CD4-positive, alpha-beta T cell treated with Interleukin-2 at 100 ng/mL for 4 hours (primary cell): ENCODE data around the gene TMEM198.

Experiments
- DNase-seq: peaks from one replicate; pipeline ENCODE4 v3.0.0-alpha.2; 2020; ENCODE audit warnings: low spot score

Gene TMEM198

DNA sequence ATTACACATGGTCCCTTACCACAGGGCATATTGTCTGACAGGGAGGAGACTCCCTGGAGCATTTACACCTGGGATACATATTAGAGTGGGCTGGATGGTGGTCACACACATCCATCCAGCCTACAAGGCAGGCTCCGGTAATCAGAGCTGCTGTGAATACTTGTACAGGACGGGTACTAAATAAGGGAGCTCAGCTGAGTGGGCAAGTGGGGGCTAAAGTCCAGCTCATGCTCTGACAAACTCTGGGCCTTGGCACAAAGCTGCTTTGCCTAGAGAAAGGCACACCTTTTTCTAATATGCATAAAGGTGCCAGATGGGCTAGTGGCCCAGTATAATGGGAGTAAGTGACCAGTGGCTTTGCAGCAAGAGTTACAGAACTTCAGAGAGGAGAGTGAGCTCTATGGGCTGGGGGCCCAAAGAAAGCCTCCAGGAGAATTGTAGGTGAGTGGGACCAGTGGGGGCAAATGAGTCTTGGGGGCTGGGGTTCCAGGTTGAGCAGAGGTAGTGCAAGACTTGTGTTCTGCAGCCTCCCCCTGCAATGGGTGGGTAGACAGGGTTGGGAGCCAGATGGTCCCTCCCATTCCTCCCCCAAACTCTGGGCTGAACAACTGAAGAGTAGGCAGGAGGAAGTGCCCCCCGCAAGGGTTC is 1.6 kb downstream of the TMEM198 start:
- no peak for DNase-seq

DNA sequence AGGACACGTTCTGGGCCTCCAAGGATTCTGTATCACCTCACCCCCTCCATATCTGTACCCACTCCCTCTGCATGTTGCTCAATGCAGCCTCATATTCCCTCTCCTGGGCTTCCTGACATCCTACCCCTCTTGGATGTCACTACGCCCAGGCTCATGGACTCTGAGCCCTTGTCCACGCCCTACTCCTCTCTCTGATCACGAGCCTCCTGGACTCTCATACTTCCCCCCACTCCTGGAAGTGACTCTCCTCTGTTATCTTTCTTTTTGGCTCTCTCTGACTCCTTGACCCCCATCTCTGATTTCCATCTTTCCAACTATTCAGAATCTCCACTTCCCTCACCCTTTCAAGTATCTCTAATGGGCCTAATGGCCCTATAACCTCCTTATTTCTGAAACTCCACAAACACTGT is 2.1 kb downstream of the TMEM198 start:
- no peak for DNase-seq

DNA sequence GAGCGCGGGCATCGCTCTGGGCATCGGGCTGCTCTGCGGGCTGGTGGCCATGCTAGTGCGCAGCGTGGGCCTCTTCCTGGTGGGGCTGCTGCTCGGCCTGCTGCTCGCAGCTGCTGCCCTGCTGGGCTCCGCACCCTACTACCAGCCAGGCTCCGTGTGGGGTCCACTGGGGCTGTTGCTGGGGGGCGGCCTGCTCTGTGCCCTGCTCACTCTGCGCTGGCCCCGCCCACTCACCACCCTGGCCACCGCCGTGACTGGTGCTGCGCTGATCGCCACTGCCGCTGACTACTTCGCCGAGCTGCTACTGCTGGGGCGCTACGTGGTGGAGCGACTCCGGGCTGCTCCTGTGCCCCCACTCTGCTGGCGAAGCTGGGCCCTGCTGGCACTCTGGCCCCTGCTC is 3.8 kb downstream of the TMEM198 start:
- DNase-seq, result no peak

DNA sequence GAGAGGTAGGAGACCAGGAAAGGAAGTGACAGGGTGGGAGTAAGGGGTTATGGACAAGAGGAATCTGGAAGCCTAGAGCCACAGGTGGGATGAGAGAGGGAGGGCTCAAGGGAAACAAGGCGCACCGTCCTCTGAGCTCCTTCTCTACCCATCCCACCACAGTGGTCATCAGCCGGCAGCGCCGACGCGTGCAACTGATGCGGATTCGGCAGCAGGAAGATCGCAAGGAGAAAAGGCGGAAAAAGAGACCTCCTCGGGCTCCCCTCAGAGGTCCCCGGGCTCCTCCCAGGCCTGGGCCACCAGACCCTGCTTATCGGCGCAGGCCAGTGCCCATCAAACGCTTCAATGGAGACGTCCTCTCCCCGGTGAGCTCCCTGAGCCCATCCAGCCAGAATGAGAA is 5.2 kb downstream of the TMEM198 start:
- DNase-seq, result no peak

DNA sequence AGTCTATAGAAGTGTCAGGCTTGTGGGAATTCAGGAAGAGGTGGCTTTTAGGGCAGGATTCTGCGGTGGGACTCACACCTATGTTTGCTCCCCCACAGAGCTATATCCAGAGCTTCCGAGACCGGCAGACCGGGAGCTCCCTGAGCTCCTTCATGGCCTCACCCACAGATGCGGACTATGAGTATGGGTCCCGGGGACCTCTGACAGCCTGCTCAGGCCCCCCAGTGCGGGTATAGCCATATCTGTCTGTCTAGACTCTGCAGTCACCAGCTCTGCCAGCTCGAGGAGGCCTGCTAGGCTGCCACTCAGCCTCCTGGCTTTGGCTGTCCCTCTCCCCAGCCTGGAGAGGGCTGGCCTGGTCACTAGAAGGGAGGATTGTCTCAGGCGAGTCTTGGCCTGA is 5.8 kb downstream of the TMEM198 start:
- no peak for DNase-seq

DNA sequence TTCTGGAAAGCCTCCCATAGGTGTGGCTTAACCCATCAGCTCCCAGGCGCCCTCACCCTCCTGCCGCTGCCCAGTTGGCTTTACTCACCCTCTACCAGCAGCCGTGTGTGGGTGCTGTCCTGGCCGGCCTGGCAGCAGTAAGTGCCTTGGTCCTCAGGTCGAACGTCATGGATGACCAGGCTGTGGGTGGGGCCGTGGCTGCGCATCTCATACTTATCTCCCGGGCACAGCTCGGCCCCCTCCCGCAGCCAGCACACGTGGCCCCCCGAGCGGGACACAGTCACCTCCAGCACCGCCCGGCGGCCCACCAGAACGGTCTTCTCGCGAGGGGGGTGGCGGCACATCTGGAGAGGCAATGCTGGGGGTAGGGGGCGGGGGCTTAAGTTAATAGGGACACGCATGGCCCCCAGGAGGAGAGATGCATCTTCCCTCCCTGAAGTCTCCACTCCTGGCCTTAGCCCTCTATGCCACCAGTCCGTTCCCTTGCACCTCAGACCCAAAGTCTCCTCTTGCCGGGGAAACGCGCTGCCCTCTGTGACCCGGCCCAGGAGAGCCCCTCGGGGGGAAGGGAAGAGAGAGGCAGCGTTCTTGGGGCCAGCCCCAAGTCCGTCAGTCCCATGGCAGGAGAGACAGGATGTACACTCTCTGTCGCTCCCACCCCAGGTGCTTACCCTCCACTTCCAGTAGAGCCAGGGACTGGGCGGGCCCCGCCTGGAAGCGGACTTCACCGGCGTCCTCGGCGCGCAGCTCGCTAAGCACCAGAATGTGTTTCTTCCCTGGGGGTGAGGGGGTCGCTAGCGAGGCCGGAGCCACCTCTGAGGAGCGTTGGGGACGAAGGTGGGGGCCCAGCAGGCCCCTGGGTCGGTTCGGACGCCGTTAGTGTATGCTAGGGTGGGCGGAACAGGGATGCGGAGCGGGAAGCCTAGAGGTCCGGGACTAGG is 7.9 kb downstream of the TMEM198 start:
- no peak for DNase-seq

DNA sequence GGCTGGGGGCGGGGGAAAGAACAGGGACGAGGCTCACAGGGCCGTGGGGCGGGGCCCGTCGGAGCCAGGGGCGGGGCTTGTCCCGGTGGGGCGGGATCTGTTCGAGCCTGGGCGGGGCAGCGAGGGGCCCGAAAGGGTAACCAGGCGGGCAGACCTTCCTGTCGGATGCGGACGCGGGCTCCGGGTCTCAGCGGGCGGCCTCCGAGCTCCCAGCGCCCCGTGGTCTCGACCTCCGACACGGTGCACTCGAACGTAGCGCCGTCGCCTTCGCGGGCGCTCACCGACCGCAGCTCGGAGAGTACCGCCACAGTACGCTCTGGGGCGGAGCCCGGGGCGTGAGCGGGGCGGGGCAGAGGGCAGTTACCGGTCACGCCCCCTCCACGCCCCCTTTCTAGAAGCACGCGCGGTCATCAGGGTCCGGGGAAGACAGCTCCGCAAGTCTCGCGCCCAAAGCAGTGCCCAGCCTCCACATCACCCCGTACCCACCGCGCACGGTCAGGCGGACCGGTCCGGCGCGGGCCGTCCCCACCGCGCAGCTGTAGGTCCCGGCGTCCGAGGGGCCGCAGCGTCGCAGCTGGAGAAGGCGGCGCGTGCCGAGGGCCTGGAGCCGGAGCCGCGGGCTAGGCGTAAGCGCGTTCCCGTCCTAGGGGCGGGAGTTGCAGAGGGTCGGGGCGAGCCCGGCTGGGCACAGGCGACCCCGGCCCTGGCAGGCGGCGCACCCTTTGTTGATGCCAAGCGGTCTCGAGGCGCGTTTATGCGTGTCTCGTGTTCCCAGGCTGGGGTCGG is 8.7 kb downstream of the TMEM198 start:
- DNase-seq, result peak; percentile 64

DNA sequence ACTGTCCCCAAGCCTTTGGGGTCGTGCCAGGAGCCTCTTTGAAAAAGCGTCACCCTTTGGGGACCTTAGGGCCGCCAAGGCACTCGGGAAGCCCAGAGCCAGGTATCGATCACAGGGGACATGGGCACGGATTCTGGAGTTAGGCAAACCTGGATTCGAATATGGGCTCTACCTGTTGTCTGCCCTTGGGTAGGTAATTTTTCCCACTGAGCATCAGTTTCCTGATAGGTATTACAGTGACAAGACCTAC is 9.3 kb downstream of the TMEM198 start:
- no peak for DNase-seq

DNA sequence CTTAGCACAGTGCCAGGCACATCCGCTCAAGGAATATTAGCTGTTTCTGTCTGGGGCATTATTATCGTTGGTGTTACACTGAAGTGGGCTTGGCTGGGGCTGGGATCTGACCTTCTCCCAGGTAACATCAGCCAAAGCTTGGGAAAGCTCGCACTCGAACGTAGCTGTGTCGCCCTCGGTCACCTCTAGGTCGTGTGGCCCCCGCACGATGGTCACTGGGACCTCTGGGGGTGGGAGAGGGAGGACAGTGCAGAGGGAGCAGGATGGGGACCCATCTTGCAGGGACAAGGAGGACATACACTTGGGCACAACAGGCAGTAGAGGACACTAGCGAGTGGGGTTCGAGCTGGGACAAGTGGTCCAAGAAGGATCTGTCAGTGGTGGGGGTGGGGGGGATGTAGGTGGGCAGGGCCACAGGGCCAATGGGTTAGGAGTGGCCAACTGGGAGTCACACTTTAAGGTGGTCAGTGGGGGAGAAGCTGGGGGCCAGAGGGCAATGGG is 9.7 kb downstream of the TMEM198 start:
- DNase-seq, result no peak

DNA sequence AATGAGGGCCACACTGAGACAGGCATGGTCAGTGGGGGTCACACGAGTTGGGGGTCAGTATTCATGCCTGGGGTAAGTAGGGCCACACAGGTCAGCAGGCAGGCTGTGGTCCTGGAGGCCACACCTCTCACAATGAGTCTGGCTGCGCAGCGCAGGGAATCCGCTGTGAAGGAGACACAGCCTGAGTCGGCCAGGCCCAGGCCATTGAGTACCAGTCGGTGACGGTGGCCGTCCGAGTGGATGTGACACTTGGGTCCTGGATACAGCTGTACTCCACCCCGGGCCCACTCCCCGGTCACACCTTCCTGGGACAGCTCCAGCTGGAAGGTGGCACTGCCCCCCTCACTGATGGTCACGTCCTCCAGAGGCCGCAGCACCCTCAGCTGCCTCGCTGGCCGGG is 10.5 kb downstream of the TMEM198 start:
- DNase-seq, result no peak

DNA sequence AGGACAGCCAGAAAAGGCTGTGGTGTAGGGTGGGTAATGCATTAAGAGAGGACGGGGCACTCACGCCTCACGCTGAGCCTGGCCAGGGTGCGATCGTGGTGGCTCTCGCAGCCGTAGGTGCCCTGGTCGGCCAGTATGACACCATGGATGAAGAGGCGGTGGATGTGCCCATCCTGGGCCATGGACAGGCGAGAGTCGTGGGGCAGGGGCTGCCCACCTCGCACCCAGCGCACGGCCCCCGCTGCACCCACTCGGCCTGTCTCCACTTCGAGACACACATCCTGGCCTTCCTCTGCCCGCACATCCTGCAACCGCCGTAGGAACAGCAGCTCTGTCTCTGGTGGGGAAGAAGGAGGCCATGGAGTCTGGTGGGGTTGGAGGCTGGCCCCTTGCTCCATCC is 12.1 kb downstream of the TMEM198 start:
- DNase-seq, result no peak

DNA sequence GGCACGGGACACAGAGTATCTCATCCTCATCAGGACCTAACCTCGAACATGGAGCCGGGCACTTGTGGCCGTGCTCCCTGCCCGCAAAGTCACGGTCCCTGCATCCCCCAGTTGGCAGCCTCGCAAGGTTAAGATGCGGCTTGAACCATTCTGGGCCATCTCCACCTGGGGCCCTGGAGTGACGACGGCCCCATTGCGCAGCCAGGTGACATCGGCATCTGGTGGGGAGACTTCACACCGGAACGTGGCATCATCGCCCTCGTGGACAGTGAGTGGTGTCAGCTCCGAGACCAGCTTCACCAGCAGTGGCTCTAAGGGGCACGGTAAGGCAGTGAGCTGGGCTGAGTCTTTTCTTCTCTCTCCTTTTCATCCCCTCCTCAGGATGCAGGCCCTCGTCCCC is 12.6 kb downstream of the TMEM198 start:
- no peak for DNase-seq

DNA sequence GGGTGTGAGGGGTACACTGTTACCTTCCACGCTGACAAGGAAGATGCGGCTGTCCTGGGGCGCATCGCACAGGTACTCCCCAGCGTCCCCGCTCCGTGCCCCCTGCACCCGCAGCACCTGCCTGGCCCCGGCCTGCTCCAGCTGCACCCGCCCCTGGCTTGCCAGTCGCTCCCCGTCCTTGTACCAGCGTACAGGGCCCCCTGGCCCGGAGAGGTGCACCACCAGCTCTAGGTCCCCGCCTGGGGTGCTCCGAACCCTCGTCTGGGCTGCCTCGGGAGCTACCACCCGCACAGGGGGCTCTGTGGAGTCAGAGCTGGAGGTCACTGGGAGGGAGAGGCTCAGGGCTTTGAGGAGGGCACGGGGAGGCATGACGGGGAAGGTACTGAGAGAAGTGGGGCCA is 13.5 kb downstream of the TMEM198 start:
- DNase-seq, result no peak

DNA sequence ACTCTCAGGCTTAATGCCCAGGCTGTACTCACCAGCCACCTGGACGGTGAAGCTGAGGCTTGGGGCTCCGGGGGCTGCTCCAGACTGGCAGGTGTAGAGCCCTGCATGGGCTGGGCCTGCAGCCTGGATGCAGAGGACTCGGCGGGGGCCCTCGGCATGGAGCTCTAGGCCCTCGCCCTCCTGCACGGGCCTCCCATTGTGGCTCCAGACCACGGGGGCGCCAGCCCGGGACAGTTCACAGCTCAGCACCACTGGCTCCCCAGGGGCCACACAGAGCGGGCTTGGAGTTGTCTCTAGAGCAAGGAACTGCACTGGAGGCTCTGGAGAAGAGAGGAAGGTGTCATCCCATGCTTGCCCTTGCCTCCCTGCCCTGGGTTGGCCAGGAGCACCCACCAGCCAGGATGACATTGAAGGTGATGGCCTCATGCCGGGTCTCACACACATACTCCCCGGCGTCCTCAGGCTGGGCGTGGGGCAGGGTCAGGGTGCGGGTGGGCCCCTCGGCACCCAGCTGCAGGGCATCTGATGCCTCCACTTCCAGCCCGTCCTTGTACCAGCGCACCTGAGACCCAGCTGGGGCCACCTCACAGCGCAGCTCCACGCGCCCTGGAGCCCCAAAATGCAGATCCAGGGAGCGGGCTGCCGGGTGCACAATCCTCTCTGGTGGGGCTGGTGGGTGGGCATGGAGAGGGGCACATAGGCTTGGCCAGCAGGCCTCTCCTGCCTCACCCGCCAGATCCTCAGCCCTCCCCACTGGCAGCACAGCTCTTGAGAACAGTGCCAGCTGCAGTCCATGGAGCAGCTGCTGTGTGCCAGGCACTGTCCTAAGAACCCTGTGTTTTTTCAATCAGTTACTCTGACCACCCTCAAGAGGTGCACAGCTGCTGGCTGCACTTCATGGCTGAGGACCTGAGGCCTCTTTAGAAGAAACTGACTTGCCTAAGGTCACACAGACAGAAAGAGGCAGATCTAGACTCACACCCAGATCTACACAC is 14.3 kb downstream of the TMEM198 start:
- DNase-seq, result no peak

DNA sequence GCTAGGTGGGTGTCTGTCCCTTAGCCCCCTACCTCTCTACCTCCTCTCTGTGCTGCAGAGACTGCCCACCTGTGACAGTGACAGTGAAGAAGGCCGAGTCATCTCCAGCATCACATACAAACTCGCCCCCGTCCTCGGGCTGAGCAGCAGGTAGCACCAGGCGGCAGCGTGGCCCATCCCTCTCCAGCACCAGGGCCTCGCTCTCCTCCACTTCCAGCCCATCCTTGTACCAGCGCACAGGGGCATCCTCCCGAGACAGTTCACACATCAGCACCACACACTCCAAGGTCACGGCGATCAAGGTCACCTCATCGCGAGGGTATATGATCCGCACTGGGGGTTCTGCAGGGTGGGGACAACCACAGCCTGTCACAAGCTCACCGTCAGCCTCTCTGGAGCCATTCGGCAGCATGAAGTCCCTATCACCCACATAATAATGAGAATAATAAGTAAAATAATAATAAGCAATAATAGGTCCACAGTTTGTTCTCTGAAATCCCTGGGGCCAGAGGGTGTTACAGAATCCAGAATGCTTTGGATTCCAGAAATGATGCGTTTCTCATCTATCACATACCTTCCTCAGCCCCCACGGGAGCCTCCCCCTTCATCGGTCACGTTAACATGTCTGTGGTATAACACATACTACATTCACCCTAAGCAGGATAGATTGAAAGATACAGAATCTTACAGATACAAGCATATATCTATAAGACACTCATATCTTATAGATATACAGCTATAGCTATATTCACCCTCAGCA is 15.5 kb downstream of the TMEM198 start:
- no peak for DNase-seq

DNA sequence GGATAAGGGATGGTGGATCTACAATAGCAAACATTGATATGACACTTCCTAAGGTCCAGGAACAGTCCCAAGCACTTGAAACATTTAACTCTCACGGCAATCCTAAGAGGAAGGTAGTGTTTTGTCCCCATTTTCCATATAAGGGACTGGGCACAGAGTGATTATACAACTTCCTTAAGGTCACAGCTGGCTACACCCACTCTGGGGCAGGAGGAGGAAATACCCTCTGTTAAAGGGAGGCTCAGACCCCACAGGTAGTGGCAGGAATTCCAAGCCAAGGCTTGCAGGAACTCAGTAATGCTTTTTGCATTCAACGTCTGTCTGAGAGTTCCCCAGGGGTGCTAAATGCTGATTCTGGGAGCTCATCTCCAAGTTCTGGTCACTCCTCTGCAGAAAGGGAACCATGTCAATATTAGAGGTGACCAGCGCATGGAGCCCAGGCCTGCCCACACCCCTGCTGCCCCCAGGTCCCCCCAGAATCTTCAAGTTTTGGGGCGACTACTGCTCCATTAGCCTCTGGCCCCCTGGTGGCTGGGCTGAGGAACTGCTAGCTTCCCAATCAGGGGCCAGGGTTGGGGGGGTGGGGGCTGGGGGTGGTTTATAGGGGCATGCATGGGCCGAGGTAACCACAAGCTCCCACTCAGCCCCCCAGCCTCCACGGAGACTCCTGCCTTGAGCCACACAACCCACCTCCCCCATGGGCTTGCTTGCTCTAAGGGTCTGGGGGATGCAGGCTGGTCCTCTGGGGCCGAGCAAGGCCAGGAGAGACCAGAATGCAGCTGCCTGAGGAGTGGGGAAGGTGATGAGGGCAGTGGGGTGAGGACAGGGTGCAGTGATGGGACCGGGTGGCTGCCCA is 16.4 kb downstream of the TMEM198 start:
- peak; percentile 8 for DNase-seq

DNA sequence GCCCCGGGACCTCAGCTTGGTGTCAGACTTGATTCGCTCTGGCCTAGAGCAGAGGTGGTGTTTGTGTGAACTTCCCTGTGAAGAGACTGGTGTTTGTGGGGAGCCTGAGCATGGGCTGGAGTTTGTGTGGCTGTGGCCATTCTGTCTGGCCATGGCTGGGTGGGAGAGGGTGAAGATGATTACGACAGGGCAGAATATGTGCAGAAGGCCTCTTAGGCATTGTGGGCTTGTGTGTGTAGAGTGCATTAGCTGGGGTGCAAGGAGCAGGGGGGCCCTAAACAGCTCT is 17.0 kb downstream of the TMEM198 start:
- DNase-seq, result no peak

DNA sequence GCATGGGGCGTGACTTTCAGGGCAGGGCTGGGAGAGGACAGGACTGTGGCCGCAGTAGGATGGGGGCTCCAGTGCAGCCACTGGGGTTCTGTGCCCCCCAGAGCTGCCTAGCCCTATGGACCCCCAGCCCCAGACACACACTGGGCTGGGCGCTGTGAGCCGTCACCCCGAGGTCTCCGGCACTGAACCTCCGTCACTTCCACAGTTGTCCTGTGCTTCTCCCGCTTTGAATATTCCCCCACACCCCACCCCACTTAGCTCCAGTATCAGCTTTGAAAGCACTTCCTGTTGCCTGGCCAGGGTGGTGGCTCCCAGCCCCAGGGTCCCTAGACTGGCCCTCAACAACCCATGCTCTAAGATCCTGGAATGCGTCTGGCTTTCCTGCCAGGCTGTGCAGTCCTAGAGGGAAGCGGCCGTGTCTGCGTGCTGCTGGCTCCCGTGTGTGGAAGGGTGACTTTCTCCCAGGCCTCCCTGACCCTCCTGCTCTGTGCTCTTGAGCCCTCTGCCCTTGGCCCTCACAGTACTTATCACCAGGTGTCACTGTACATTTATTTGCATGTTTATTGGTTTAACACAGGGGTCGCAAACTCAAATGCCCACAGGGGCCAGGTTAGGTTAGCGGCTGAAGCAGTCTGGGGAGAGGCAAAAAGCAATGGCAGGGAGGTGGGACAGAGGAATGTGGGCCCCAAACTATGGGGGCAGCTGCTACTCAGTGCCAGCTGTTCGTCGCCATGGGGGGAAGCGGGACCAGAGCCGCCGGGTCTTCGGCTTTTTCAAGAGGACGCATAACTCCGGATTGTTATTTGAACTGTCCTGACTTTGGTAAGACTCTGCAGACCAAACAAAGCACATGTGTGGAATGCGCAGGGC is 17.6 kb downstream of the TMEM198 start:
- no peak for DNase-seq
